Measurements from ENCODE around the gene ELMOD1.

ELMOD1 gene

DNA sequence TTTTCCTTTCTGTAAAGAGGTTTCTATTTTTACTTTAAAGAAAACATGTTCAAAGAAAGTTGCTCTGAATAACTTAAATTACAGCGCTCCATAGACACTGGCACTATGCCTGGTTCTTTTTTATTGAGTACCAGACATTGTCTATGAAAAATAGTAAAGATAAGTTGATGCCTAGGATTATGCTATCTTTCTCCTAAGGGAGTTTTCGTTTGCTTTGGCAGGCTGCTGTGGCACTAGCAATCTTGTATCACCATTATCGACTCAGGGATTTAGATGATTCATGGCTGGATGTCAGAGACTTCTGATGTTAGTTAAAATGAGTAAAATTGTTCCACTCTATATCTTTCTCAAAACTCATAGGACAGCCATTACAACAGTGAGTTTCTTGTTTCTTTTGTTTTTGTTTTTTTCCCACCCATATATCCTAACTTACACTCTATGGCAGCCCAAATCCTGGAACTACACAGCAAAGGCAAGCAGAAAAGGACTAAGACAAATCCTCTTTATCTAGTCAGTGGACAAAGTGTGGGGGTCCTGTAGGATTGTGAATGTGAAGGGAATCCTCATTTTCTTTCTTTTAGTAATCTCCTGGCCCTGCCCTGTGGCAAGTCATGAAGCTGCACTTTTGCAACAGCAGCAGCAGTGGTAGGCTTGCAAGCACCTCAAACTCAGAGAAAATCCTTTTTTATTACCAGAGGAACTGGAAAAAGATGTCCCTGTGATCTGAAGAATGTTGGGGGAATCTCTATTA is 100.2 kb downstream of the ELMOD1 start:
- DNase-seq: no peak

DNA sequence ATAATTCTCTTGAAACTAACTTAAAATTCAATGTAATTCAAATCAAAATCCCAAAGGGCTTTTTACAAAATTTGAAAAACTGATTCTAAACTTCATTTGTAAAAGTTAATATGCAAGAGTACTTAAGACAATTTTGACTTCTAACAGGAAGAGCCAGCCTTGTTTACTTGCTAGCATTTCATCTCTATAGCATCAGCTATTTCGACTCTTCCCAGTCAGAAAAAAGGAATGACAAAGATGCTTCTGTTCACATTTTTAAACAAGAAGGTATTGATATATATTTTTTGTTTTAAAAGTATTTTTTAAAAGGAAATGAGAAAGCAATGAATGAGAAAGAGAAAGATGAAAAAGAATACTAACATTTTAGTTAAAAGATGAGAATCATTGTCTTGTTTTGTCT is 104.5 kb downstream of the ELMOD1 start:
- no peak for DNase-seq

DNA sequence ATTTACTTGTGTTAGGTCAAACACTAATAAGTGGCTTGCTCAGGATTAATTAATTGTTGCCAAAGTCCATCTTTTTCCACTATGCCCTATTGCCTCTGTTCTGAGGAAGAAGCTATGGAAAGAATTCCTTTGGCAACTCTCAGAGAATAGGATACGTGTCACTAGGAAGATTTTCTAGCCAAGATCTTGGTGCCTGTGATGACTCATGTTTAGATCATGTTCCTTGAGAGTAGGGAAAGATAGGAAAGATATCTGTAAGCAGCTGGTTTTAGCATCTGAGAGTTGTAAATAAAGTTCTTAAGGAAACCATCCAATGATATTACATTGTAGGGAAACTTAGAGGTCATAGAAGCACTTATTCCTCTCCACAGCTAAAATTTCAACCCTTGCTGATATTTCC is 105.2 kb downstream of the ELMOD1 start:
- no peak for DNase-seq

DNA sequence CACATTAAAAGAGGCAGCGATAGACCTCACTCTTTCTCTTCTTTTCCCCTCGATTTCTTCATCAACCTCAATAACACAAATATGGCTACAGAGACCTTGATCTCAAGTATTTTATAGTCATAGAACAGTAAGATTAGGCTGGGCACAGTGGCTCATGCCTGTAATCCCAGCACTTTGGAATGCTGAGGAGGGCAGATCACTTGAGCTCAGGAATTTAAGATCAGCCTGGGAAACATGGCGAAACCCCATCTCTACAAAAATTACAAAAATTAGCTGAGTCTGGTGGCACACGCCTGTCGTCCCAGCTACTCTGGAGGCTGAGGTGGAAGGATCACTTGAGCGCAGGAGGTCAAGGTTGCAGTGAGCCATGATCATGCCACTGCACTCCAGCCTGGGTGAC is 106.3 kb downstream of the ELMOD1 start:
- DNase-seq: no peak

DNA sequence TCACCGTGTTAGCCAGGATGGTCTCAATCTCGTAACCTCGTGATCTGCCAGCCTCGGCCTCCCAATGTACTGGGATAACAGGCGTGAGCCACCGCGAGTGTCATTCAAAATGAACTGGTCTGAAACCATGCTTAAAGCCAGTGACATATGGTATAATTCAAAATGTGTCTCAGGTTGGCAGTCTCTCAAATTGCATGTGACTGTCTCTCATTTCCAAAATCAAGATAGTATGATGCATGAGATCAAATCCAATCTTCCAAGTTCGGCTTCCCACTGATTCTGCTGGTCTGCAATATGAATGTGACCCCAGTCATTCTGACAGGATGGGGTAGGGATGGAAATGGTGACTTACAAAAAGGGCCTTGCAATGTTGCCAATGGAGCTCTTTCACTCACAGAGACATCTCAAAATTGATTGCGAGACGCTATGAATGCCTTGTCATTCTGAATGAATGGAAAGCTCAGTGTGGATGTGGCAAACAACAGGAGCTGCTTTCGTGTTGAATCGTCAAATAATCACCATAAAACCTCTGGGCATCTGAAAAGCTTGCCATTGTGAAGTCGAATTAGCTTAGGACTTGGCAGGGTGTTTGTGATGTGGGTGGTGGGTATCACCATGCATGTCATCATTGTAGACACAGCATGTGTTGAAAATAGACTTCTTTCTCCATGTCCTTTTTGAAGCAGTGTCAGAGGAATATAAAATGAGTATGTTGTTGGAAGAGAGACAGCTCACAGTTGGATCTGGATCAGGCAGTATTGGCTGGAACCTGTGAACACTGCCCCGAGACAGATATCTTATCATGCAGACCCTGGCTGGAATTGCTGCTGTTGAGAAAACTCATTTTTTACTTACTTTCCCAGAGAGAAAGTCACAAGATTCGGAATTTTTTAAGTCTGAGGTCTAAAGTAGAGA is 108.7 kb downstream of the ELMOD1 start:
- no peak for DNase-seq

DNA sequence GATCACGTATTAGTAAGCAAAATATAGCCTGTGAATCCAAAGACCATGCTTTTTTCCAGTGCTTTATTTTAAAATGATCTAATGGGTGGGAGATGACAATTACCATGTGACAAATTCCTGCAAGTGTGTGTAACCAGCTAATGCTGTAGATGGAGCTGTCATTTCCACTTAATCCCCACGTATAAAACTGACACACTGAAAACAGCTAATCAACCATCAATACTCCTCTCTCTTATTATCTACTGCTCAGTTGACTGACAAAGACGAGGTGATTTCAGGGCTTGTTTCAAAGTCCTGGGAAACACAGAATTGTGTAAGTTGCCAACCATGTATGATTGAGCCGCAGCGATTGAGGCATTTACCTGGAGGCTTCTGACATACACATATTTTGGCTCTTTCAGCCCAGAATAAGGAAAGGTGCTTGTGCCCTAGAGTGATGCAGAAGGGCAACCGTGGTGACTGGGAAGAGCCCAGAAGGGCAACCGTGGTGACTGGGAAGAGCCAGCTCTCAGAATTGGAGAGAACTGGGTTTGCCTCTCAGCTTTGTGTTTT is 111.2 kb downstream of the ELMOD1 start:
- no peak for DNase-seq

DNA sequence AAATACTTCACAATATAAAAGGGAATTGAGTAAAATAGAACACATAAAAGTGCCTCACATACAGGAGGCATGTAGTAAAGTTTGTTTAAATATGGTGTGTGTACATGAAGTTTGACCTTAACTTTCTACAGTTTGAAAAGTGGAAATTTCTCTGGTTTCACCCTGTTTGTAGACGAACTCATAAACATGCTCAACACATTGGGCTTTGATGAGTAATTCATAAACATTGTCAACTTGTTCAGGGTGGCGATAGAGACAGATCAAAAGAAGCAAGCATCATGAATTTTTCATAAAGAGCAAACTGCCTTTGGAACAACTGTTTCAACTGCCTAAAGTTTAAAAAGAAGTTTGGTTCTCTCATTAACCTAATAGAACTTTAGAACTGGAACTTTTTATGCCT is 111.8 kb downstream of the ELMOD1 start:
- no peak for DNase-seq

DNA sequence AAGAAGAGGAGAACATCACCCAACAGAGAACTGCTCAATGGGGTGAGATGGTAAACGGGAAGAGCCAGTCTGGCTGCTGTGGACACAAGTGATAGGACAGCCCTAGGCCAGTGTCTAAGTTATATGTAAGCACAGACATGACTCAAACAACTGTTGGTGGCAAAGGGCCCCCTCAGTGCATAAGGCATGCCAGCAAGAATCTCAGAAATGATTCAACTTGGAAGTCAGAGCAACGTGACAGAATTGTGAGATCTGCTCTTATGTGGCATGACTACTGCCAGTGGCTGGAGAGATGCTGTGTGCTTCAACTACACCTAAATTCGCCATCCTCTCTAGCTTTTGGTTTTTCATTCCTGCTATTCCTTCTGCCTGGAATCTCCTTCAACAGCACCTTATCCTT is 113.5 kb downstream of the ELMOD1 start:
- DNase-seq: no peak

DNA sequence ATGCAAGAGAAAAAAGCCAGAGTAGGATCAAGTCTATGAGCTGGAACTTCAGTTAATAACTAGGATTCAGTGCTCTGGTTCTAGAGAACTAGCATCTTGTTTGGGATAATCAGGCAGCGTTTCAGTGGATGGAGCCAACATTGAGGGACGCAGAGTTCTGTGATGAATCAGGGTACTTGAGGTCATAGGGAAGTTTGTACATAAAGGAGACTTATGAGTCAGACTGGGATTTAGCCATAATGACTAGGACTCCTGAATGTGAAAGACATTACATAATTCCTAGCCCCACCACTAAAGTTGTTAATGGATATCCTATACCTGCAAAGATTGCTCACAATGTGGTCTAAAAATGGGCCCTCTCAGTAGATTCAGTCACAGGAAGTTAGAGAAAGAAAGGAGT is 114.1 kb downstream of the ELMOD1 start:
- no peak for DNase-seq

DNA sequence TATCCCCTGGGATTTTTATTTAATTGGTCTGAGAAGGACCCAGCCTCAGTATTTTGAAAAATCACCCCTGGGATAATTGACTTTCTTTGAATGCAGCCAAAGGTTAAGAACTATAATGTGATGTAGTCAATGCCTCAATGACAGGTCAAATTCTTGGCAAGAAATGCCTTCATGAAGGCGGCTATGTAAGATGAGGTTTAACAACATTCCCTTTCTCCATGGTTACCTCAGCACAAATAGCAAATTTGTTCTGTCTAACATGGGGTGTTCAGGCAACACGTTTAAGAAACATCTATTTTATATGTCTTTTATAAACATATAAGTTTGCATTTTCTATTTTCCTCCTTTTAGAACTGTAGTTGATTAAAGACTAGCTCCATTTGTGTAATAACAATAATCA is 115.6 kb downstream of the ELMOD1 start:
- DNase-seq: no peak

DNA sequence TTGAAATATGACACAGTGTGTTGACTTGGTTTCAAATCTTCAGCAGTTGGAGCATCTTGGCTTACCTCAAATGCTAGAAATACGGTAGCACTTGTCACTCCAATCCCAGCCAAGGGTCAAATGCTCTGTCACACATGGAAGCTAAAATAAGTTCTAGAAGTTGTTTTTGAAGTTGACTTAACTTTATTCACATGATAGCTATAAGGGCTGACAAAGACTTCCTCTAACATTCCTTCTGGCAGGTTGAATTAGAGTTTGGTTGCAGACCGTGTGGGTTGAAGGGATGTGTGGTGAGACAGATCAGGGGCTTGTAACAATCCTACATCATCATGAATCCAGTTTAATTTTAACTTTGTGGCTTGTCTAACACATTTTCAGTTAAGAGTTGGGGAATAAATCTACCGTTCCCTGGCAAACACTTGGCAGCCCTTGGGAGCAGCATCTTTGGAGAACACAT is 116.3 kb downstream of the ELMOD1 start:
- no peak for DNase-seq

DNA sequence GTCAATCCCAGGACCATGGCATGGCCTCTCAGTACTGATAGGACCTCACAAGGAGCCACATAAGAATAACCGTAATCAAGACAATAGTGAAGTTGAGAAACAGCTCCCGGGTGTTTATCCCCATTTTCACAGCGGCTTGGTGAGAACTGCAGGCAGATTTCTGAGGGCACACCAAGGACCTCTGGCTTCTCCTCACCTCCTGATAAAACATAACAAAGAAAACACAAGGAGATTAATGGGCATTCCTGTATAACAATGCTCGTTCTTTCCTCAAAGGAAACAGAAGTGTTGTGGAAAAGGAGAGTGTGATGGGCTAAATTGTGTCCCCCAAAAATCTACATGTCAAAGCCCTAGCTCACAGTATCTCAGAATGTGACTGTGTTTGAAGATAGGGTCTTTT is 116.9 kb downstream of the ELMOD1 start:
- DNase-seq: no peak

DNA sequence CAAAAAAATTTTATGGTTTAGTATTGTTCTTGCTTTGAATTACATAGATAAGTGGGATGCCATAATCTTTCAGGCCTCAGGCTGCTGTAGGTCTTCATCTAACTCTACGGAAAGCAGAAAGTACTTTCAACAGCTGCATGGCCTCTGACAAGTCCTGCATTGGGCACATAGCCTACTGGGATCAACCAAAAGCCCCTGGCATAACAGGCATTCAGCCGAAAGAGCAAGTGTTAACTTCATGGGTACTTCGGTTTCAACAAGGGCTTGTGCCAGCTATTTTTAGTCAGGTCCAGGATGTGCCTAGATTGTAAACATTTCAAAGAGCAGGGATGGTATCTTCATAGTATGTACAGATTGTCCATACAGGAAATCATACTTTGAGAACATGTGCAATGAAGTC is 117.8 kb downstream of the ELMOD1 start:
- no peak for DNase-seq

DNA sequence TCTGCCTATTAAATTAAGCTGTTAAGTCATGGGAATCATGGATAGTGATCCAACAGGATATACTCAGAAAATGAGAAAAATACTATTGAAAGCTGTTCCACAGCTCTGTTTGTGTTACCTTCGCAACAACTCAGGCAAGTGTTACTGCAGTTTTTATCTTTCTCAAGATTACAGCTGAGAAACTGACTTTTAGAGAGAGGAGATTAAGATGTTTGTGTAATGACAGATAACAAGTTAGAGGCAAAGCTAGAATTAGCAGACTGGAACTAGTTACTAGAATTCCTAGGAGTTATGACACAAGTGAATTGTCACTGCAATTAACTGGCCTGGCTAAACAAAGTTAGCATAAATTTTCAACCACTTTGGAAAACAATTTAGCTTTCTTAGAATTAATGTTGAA is 119.4 kb downstream of the ELMOD1 start:
- DNase-seq: no peak

DNA sequence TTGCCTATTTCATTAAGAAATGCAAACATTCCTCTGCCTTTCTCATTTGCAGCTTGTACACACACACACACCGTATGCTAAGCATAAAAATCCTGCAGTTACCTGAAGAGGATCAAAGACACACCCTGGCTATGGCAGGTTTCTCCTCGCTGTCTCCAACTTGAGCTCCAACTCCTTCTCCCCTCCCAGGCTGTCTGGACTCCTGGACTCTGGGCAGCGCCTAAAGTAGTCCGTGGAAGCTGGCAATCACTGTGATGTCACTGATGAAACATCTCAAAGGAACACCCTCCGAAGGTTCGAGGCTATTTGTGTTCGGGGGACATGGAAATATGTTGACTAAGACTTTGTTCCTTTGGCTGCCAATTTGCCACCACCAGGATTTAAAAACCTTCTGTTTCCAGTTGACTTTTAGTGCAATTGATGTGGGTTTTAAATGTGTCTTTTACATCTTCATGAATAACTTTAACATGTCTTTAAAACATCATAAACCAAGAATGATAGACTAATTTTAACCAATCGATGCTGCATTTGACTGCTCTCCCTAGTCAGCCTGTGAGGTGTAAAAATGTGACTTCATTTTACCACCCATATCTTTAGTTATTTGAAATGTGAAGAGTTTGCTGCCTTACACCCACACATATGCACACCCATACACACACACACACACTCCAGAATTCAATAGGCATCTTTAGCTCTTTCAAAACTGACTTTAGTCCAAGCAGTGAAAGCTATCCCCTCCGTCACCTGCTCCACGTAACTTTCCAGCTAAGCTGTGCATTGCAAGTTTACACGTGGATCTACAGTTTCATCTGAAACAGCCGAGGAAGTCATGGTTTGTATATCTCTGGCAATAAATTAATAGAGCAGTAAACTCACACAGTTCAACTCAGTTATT is 121.2 kb downstream of the ELMOD1 start, which contains the start of gene SLN:
SLN (minus strand) TSS at position 196 of the 895 bp plus-strand sequence.
- no peak for DNase-seq

DNA sequence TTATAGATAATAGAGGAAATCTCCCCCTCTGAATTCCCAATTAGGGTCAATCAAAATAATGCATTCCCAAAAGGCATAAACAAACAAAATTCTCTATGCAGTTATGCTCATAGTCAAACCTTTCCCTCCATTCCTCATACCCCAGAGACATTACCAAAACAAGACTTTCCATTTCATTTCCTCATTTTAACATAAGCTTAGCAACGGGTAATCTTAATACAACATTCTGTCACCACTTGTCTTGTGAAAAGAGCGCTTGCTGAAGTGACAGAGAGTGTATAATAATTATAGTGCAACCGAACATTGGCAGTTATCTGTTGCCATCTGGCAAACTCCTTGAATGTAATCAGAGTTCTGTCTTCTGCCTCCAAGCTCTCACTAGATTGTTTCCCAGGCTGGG is 122.1 kb downstream of the ELMOD1 start:
- DNase-seq: no peak

Data from stimulated activated CD4-positive, alpha-beta T cell treated with anti-CD3 and anti-CD28 coated beads, Interleukin-4, amount 100 ng/mL, for 1 hour (primary cell).